Measurements from ENCODE around the gene PRMT1. TPM values are rescaled to one million over a fixed set of nuclear protein-coding genes. Genes with fewer than 3 reads are reported as not detected.
A peak's percentile ranks its signal among the peaks of the same experiment; 100 is the strongest.
"Not testable (repeated sequence)": the region's sequence is repeated elsewhere in the genome, so short reads cannot be mapped to it uniquely, and the experiment has no call there.

The PRMT1 gene
- total RNA-seq = 173 TPM
- polyA plus RNA-seq = 101 TPM
- long read RNA-seq, donor 1, transcript PRMT1-201 (10 exons, 1,393 nt) = major isoform, 14 of 14 reads
- long read RNA-seq, donor 1, partial matches to known transcripts = 0 of 14 reads
- long read RNA-seq, donor 1, other reads (novel, unspliced or antisense) = 0 of 14 reads
- long read RNA-seq, donor 2, transcript PRMT1-201 (10 exons, 1,393 nt) = major isoform, 141 of 152 reads
- long read RNA-seq, donor 2, transcript PRMT1-202 (11 exons, 1,327 nt) = minor isoform, 11 of 152 reads
- long read RNA-seq, donor 2, partial matches to known transcripts = 0 of 152 reads
- long read RNA-seq, donor 2, other reads (novel, unspliced or antisense) = 0 of 152 reads
- long read RNA-seq, donor 3, transcript PRMT1-201 (10 exons, 1,393 nt) = major isoform, 97 of 117 reads
- long read RNA-seq, donor 3, transcript PRMT1-202 (11 exons, 1,327 nt) = minor isoform, 7 of 117 reads
- long read RNA-seq, donor 3, partial matches to known transcripts = 6 of 117 reads
- long read RNA-seq, donor 3, other reads (novel, unspliced or antisense) = 5 of 117 reads
- long read RNA-seq, donor 4, transcript PRMT1-201 (10 exons, 1,393 nt) = major isoform, 36 of 41 reads
- long read RNA-seq, donor 4, partial matches to known transcripts = 0 of 41 reads
- long read RNA-seq, donor 4, other reads (novel, unspliced or antisense) = 0 of 41 reads
- long read RNA-seq, donor 5, transcript PRMT1-202 (11 exons, 1,327 nt) = minor isoform, 10 of 134 reads
- long read RNA-seq, donor 5, transcript PRMT1-201 (10 exons, 1,393 nt) = major isoform, 107 of 134 reads
- long read RNA-seq, donor 5, partial matches to known transcripts = 10 of 134 reads
- long read RNA-seq, donor 5, other reads (novel, unspliced or antisense) = 0 of 134 reads
- long read RNA-seq, donor 6, transcript PRMT1-201 (10 exons, 1,393 nt) = major isoform, 60 of 65 reads
- long read RNA-seq, donor 6, partial matches to known transcripts = 0 of 65 reads
- long read RNA-seq, donor 6, other reads (novel, unspliced or antisense) = 0 of 65 reads
- long read RNA-seq, donor 7, transcript PRMT1-202 (11 exons, 1,327 nt) = minor isoform, 9 of 77 reads
- long read RNA-seq, donor 7, transcript PRMT1-201 (10 exons, 1,393 nt) = major isoform, 68 of 77 reads
- long read RNA-seq, donor 7, partial matches to known transcripts = 0 of 77 reads
- long read RNA-seq, donor 7, other reads (novel, unspliced or antisense) = 0 of 77 reads
- long read RNA-seq, donor 8, transcript PRMT1-201 (10 exons, 1,393 nt) = major isoform, 19 of 24 reads
- long read RNA-seq, donor 8, partial matches to known transcripts = 0 of 24 reads
- long read RNA-seq, donor 8, other reads (novel, unspliced or antisense) = 0 of 24 reads
- long read RNA-seq, donor 9, transcript PRMT1-201 (10 exons, 1,393 nt) = major isoform, 38 of 41 reads
- long read RNA-seq, donor 9, partial matches to known transcripts = 0 of 41 reads
- long read RNA-seq, donor 9, other reads (novel, unspliced or antisense) = 0 of 41 reads
- long read RNA-seq, donor 10, transcript PRMT1-201 (10 exons, 1,393 nt) = major isoform, 44 of 49 reads
- long read RNA-seq, donor 10, partial matches to known transcripts = 0 of 49 reads
- long read RNA-seq, donor 10, other reads (novel, unspliced or antisense) = 0 of 49 reads

DNA sequence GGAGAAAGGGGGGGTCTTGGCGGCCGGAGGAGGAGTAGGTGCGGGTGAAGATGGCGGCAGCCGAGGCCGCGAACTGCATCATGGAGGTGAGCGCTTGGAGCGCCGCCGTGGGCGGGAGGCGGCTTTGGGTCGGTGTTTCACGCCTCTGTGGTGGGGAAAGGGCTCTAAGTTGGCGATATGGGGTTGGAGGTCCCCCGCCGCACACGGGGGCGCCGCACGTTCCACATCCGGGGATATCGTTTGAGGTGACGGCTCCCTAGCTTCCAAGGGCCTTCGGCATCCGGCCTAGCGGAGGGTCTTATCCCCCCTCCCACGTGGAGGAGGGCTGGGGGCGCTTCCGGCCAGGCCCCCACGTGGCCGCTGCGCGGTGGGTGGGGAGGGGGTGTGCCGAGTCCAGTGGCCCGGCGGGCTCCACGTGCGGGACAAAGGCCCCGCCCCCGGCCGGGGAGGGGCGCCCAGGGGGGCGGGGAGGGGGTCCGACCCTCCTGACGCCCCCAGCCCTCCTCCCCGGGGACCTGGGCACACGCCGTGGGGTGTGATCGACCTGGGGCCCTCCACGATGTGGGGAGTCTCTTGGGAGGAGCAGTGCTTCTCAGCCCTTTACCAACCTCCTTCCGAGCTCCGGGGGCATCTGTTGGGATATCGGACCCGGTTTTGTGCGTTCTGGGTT is at the start of gene PRMT1:
PRMT1 (plus strand) TSS at position 41 of the 670 bp plus-strand sequence; CDS start at position 51, 10 bp downstream.
- under 1% methylated on average over 57 of the region's 57 CpGs for WGBS
- Histone ChIP-seq H3K4me1 (ENCODE audit: control insufficient read depth in 2 of 2, insufficient read depth in 2 of 2, low read length in 2 of 2) (peaks cover 15 to 39% of the 10 kb centered on the region in 2 donors), H3K4me3 (ENCODE audit: low read length in 2 of 2) (peak within 1 kb of the TSS; percentile 91 to 99), H3K9me3 (ENCODE audit: control insufficient read depth in 2 of 2, insufficient read depth in 1 of 2, low read length in 1 of 2) (no peaks in the 10 kb centered on the region), H3K27ac (ENCODE audit: low read depth in 1 of 2, low read length in 1 of 2) (peak within 1 kb of the TSS; percentile 92 to 93), H3K36me3 (ENCODE audit: control insufficient read depth in 2 of 2, insufficient read depth in 2 of 2, low read length in 1 of 2) (peaks cover 13 to 20% of the 10 kb centered on the region in 2 donors), H3K27me3 (ENCODE audit: control insufficient read depth in 2 of 2, insufficient read depth in 1 of 2, low read length in 1 of 2) (no peaks in the 10 kb centered on the region)
- peak in 1 of 9 donors; percentile 62 for DNase-seq (ENCODE audit: low read depth in 6 of 9, low spot score in 9 of 9)

DNA sequence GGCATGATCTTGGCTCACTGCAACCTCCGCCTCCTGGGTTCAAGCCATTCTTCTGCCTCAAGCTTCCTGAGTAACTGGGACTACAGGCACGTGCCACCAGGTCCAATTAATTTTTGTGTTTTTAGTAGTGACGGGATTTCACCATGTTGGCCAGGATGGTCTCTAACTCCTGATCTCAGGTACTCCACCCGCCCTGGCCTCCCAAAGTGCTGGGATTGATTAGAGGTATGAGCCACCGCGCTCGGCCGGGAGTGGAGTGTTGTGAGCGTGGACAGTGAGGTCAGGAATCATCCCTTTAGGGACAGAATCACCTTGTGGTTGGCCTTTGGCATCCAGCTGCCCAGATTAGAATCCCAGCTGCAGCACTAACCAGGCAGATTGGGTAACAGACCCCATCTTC is 47.4 kb upstream of the PRMT1 start:
- Histone ChIP-seq H3K4me3 (ENCODE audit: low read length in 2 of 2) (no peak overlapping the region), H3K4me1 (ENCODE audit: control insufficient read depth in 2 of 2, insufficient read depth in 2 of 2, low read length in 2 of 2) (no peaks in the 10 kb centered on the region), H3K27ac (ENCODE audit: low read depth in 1 of 2, low read length in 1 of 2) (no peak overlapping the region), H3K36me3 (ENCODE audit: control insufficient read depth in 2 of 2, insufficient read depth in 2 of 2, low read length in 1 of 2) (peaks cover 31 to 32% of the 10 kb centered on the region in 2 donors), H3K9me3 (ENCODE audit: control insufficient read depth in 2 of 2, insufficient read depth in 1 of 2, low read length in 1 of 2) (no peaks in the 10 kb centered on the region), H3K27me3 (ENCODE audit: control insufficient read depth in 2 of 2, insufficient read depth in 1 of 2, low read length in 1 of 2) (peaks cover 0 to 1% of the 10 kb centered on the region in 2 donors)
- 98% methylated on average over 9 of the region's 9 CpGs for WGBS
- no peak for DNase-seq (ENCODE audit: low read depth in 6 of 9, low spot score in 9 of 9)

DNA sequence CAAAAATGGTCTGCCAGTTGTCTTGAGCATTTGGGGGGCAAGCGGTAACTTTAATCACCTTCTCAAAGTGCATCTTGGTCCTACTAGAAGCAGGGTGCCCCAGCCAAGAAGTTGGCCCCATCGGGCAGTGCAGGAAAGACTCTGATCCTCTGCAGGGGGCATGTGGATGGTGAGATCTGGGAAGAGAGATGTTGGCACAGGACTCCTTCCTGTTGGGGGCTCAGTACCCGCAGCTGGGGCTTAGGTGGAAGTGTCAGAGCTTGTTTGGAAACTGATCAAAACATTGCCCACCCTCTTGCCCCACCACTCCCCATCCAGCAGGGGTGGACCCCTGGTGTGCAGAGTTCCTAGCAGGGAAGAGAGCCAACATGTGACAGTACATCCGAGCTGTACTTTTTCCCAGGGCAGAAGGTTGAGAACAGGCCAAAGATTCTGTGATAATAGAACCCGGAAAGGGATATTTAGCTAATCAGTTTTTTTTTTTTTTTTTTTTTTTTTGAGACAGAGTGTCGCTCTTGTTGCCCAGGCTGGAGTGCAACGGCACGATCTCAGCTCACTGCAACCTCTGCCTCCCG is 46.0 kb upstream of the PRMT1 start:
- H3K27me3 ChIP-seq (ENCODE audit: control insufficient read depth in 2 of 2, insufficient read depth in 1 of 2, low read length in 1 of 2) = peaks cover 0 to 15% of the 10 kb centered on the region in 2 donors
- 80% methylated on average over 9 of the region's 9 CpGs for WGBS
- H3K27ac ChIP-seq (ENCODE audit: low read depth in 1 of 2, low read length in 1 of 2) = no peak overlapping the region
- H3K9me3 ChIP-seq (ENCODE audit: control insufficient read depth in 2 of 2, insufficient read depth in 1 of 2, low read length in 1 of 2) = no peaks in the 10 kb centered on the region
- peaks cover 18 to 22% of the 10 kb centered on the region in 2 donors for H3K36me3 ChIP-seq (ENCODE audit: control insufficient read depth in 2 of 2, insufficient read depth in 2 of 2, low read length in 1 of 2)
- peaks cover 0 to 7% of the 10 kb centered on the region in 2 donors for H3K4me1 ChIP-seq (ENCODE audit: control insufficient read depth in 2 of 2, insufficient read depth in 2 of 2, low read length in 2 of 2)
- H3K4me3 ChIP-seq (ENCODE audit: low read length in 2 of 2) = no peak overlapping the region
- no peak for DNase-seq (ENCODE audit: low read depth in 6 of 9, low spot score in 9 of 9)

DNA sequence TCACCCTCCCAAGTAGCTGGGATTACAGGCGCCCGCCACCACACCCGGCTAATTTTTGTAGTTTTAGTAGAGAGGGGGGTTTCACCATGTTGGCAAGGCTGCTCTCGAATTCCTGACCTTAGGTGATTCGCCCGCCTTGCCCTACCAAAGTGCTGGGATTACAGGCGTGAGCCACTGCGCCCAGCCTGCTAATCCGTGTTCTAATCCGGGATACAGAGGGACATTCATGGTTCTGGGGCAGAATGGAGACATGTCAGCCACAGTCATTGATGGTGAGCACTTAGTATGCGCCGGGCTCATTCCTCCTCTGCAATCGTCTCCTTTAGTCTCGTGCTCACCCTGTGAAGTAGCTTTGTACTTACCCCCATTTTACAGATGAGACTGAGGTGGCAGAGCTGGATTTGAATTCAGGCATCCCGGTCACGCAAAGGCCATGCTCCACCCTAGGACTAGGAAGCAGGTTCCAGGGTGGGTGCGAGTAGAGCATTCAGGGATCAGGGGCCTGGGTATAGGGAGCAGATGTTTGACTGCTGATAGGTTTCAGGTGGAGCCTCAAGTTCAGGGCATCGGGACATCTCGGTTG is 45.4 kb upstream of the PRMT1 start:
- no peak for DNase-seq (ENCODE audit: low read depth in 6 of 9, low spot score in 9 of 9)
- Histone ChIP-seq H3K9me3 (ENCODE audit: control insufficient read depth in 2 of 2, insufficient read depth in 1 of 2, low read length in 1 of 2) (no peaks in the 10 kb centered on the region), H3K27me3 (ENCODE audit: control insufficient read depth in 2 of 2, insufficient read depth in 1 of 2, low read length in 1 of 2) (peaks cover 0 to 21% of the 10 kb centered on the region in 2 donors), H3K36me3 (ENCODE audit: control insufficient read depth in 2 of 2, insufficient read depth in 2 of 2, low read length in 1 of 2) (peaks cover 12 to 16% of the 10 kb centered on the region in 2 donors), H3K27ac (ENCODE audit: low read depth in 1 of 2, low read length in 1 of 2) (no peak overlapping the region), H3K4me1 (ENCODE audit: control insufficient read depth in 2 of 2, insufficient read depth in 2 of 2, low read length in 2 of 2) (peaks cover 0 to 7% of the 10 kb centered on the region in 2 donors), H3K4me3 (ENCODE audit: low read length in 2 of 2) (no peak overlapping the region)
- 97% methylated on average over 19 of the region's 19 CpGs for WGBS

DNA sequence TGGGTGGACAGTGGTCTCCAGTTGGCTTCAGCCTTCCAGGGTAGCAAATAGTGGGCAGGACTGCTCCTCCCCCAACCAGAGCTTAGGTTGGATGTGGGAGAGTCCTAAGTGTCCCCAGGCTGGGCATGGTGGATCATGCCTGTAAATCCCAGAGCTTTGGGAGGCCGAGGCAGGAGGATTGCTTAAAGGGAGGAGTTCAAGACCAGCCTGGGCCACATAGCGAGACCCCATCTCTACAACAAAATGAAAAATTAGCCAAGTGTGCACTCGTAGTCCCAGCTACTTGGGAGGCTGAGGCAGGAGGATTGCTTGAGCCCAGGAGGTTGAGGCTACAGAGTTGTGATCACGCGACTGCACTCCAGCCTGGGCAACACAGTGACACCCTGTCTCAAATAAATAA is 44.5 kb upstream of the PRMT1 start:
- WGBS = 98% methylated on average over 5 of the region's 5 CpGs
- Histone ChIP-seq H3K9me3 (ENCODE audit: control insufficient read depth in 2 of 2, insufficient read depth in 1 of 2, low read length in 1 of 2) (no peaks in the 10 kb centered on the region), H3K27ac (ENCODE audit: low read depth in 1 of 2, low read length in 1 of 2) (no peak overlapping the region), H3K4me1 (ENCODE audit: control insufficient read depth in 2 of 2, insufficient read depth in 2 of 2, low read length in 2 of 2) (peaks cover 0 to 7% of the 10 kb centered on the region in 2 donors), H3K36me3 (ENCODE audit: control insufficient read depth in 2 of 2, insufficient read depth in 2 of 2, low read length in 1 of 2) (peaks cover 4 to 7% of the 10 kb centered on the region in 2 donors), H3K4me3 (ENCODE audit: low read length in 2 of 2) (no peak overlapping the region), H3K27me3 (ENCODE audit: control insufficient read depth in 2 of 2, insufficient read depth in 1 of 2, low read length in 1 of 2) (peaks cover 0 to 29% of the 10 kb centered on the region in 2 donors)
- no peak for DNase-seq (ENCODE audit: low read depth in 6 of 9, low spot score in 9 of 9)

DNA sequence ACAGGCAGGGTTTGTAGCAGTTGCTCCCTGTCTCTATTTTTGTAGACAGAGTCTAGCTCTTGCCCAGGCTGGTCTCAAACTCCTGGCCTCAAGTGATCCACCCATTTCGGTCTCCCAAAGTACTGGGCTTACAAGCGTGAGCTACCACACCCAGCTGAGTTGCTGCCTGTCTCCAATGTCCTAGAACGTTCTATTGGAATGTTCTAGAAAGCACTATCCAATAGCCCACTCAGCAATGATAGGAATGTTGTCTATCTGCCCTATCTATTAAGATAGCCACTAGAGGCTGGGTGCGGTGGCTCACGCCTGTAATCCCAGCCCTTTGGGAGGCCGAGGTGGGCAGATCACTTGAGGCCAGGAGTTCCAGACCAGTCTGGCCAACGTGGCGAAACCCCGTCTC is 43.8 kb upstream of the PRMT1 start:
- H3K4me3 ChIP-seq (ENCODE audit: low read length in 2 of 2); H3K36me3 ChIP-seq (ENCODE audit: control insufficient read depth in 2 of 2, insufficient read depth in 2 of 2, low read length in 1 of 2); H3K27ac ChIP-seq (ENCODE audit: low read depth in 1 of 2, low read length in 1 of 2); H3K4me1 ChIP-seq (ENCODE audit: control insufficient read depth in 2 of 2, insufficient read depth in 2 of 2, low read length in 2 of 2); H3K9me3 ChIP-seq (ENCODE audit: control insufficient read depth in 2 of 2, insufficient read depth in 1 of 2, low read length in 1 of 2); DNase-seq (ENCODE audit: low read depth in 6 of 9, low spot score in 9 of 9): not testable (repeated sequence)
- WGBS = 95% methylated on average over 9 of the region's 9 CpGs
- peaks cover 2 to 35% of the 10 kb centered on the region in 2 donors for H3K27me3 ChIP-seq (ENCODE audit: control insufficient read depth in 2 of 2, insufficient read depth in 1 of 2, low read length in 1 of 2)

DNA sequence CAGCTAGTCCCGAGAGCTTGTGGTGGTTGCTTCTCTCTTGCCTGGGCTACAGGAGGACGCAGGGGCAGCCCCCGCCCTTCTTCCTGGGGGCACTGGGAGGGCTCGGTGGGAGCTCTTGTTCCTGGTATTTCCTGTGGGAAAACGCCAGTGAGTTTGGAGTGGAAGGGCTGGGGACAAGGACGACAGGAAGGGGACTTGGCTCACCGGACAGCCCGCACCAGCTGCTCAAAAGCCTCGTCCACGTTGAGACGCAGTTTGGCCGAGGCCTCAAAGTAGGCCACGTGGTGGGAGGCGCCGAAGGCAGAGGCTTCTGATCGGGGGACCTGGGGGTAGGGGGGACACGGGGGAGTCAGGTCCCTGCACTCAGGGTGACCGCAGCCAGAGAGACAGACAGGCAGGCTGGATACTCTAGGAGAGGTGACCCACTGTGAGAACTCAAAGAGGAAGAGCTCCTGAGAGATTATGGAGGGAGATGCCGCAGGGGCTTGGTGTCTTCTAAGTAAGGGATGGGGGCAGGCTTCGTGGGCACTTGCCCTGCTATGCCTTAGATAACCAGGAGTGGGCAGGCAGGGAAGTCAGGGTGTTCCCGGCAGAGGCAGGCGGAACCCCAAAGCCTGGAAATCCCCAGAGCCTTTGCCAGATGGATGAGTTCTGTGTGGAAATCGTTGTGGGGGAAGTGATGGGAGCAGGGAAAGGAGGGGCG is 41.4 kb upstream of the PRMT1 start:
- H3K36me3 ChIP-seq (ENCODE audit: control insufficient read depth in 2 of 2, insufficient read depth in 2 of 2, low read length in 1 of 2) = no peaks in the 10 kb centered on the region
- H3K4me3 ChIP-seq (ENCODE audit: low read length in 2 of 2) = no peak overlapping the region
- peak in 1 of 9 donors; percentile 24 for DNase-seq (ENCODE audit: low read depth in 6 of 9, low spot score in 9 of 9)
- H3K27ac ChIP-seq (ENCODE audit: low read depth in 1 of 2, low read length in 1 of 2) = peak overlapping the region; percentile 15 to 46
- peaks cover 7 to 51% of the 10 kb centered on the region in 2 donors for H3K27me3 ChIP-seq (ENCODE audit: control insufficient read depth in 2 of 2, insufficient read depth in 1 of 2, low read length in 1 of 2)
- H3K4me1 ChIP-seq (ENCODE audit: control insufficient read depth in 2 of 2, insufficient read depth in 2 of 2, low read length in 2 of 2) = peaks cover under 1 to 26% of the 10 kb centered on the region in 2 donors
- WGBS = 81% methylated on average over 24 of the region's 24 CpGs
- no peaks in the 10 kb centered on the region for H3K9me3 ChIP-seq (ENCODE audit: control insufficient read depth in 2 of 2, insufficient read depth in 1 of 2, low read length in 1 of 2)

All from thymus (tissue), 14 donors.